VCaP (cell line): Measurements from ENCODE around the gene TUBB3.

Experiments used
- H3K27ac ChIP-seq: fragments of 450-650 bp; 2 replicates; pipeline ENCODE4 v1.5.1; 2017
- CTCF ChIP-seq: fragments of 450-650 bp; conservative IDR thresholded peaks from 2 replicates; pipeline ENCODE4 v1.5.1; 2017; ENCODE audit warnings: mild to moderate bottlenecking, moderate library complexity

Gene TUBB3

DNA sequence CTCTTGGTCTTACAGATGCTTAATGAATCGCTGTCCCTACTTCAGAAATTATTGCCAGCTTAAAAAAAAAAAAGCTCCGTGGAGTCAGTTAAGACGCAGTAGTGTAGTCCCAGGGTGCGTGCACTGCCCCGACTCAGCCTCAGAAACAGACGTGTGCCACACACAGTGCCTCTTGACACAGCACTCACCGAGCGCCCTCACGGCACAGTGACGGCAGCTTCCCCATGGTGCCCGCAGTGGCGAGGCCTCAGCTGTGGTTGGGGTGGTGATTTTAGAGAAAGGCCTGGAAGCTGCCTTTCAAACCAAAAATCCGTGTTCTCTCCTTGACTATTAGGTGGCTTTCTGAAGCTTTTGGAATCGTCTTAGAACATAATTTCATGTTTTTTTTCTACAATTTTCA is 35.9 kb upstream of the TUBB3 start:
- H3K27ac ChIP-seq = no peak overlapping the region
- TF ChIP-seq CTCF = no peak

GRCh38 chr16:89890200-89890599 is 32.9 kb upstream of the TUBB3 start:
- H3K27ac ChIP-seq = no peak overlapping the region
- TF ChIP-seq CTCF = no peak

- no peak overlapping the region for H3K27ac ChIP-seq
- TF ChIP-seq CTCF = no peak
Observed at GRCh38 chr16:89890886-89891657, 32.1 kb upstream of the TUBB3 start.

GRCh38 chr16:89892055-89892630 is 31.0 kb upstream of the TUBB3 start:
- no peak overlapping the region for H3K27ac ChIP-seq

GRCh38 chr16:89892635-89893034 is 30.5 kb upstream of the TUBB3 start:
- TF ChIP-seq CTCF = no peak
- H3K27ac ChIP-seq = no peak overlapping the region

More at GRCh38 chr16:89892055-89892630, 31.0 kb upstream of the TUBB3 start:
- TF ChIP-seq CTCF = no peak

- no peak overlapping the region for H3K27ac ChIP-seq
- no peak for TF ChIP-seq CTCF
Observed at GRCh38 chr16:89893642-89894548, 29.2 kb upstream of the TUBB3 start.
